Measurements from ENCODE around the gene CNR2. TPM values are rescaled to one million over a fixed set of nuclear protein-coding genes. Genes with fewer than 3 reads are reported as not detected.
"Not testable (repeated sequence)": the region's sequence is repeated elsewhere in the genome, so short reads cannot be mapped to it uniquely, and the experiment has no call there.

CNR2 gene
- total and polyA plus RNA-seq, 8 donors = 0.05 to 0.27 (median 0.13) TPM

DNA sequence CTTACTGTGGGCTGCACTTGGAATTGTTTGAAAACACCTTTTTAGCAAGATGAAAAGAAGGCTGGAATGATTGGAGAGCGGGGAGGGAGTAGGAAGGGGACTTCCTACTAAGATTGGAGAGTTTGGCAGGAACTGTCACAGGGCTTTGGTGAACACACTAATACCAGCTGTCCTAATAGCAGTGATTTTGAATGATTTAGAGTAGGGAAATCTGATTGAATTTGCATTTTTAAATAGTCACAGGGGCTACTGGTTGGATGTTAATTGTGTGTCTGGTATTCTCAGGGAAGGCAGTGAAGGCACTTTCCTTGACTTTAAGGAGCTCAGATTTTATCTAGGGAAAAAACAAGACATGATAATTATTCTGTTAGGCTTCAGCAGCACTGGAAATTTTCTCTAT lies 85.4 kb downstream of the CNR2 start:
- DNase-seq = no peak
- Histone ChIP-seq H3K27ac (no peak overlapping the region), H3K36me3 (no peaks in the 10 kb centered on the region), H3K4me1 (peaks cover 5 to 14% of the 10 kb centered on the region in 2 donors), H3K4me3 (no peak overlapping the region), H3K27me3 (no peaks in the 10 kb centered on the region), H3K9me3 (no peaks in the 10 kb centered on the region)
- ATAC-seq = no peak
- intact Hi-C loops (cut with DNase I) = no loop called here
- TF ChIP-seq, protein P1, sequence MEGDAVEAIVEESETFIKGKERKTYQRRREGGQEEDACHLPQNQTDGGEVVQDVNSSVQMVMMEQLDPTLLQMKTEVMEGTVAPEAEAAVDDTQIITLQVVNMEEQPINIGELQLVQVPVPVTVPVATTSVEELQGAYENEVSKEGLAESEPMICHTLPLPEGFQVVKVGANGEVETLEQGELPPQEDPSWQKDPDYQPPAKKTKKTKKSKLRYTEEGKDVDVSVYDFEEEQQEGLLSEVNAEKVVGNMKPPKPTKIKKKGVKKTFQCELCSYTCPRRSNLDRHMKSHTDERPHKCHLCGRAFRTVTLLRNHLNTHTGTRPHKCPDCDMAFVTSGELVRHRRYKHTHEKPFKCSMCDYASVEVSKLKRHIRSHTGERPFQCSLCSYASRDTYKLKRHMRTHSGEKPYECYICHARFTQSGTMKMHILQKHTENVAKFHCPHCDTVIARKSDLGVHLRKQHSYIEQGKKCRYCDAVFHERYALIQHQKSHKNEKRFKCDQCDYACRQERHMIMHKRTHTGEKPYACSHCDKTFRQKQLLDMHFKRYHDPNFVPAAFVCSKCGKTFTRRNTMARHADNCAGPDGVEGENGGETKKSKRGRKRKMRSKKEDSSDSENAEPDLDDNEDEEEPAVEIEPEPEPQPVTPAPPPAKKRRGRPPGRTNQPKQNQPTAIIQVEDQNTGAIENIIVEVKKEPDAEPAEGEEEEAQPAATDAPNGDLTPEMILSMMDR (IDR thresholded peaks at IDR 0.05) = no peak

DNA sequence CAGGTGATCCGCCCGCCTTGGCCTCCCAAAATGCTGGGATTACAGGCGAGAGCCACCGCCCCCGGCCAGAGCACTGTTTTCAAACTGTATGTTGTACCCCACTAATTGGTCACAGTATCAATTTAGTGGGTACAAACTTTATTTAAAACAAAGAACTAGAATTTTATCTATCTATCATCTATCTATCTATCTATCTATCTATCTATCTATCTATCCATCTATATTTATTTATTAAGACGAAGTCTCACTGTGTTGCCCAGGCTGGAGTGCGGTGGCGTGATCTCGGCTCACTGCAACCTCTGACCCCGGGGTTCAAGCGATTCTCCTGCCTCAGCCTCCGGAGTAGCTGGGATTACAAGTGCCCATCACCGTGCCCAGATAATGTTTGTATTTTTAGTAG lies 86.6 kb downstream of the CNR2 start:
- peaks cover 5 to 14% of the 10 kb centered on the region in 2 donors for H3K4me1 ChIP-seq
- intact Hi-C loops (cut with DNase I); H3K27ac ChIP-seq; ATAC-seq; DNase-seq; H3K9me3 ChIP-seq; H3K27me3 ChIP-seq; H3K4me3 ChIP-seq; H3K36me3 ChIP-seq: not testable (repeated sequence)

DNA sequence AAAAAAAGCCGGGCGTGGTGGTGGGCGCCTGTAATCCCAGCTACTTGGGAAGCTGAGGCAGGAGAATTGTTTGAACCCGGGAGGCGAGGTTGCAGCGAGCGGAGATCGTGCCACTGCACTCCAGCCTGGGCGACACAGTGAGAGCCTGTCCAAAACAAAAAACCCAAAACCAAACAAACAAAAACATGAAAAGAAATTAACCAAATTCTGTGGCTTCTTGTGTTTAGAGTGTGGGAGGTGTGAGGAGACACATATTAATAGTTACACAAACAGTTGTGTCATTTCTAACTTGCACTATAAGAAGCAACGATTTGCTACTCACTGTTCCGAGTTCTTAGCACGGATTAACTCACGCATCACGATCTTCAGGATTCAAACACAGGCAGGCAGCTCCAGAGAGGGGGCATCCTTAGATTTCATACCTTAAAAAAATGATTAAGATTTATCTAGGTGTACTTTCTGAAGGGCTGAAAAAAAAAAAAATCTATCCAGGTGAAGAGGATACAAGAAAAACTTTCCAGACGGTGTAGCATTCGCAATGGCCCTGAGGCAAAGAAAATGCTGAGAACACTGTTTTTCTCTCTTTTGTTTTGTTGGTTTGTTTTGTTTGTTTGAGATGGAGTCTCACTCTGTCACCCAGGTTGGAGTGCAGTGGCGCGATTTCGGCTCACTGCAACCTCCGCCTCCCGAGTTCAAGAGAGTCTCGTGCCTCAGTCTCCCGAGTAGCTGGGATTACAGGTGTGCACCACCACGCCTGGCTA lies 87.2 kb downstream of the CNR2 start:
- Histone ChIP-seq H3K4me3 (peak overlapping the region; percentile 77 to 95), H3K27ac (peak overlapping the region; percentile 92 to 93), H3K9me3 (no peaks in the 10 kb centered on the region), H3K36me3 (no peaks in the 10 kb centered on the region), H3K27me3 (no peaks in the 10 kb centered on the region), H3K4me1 (peaks cover 5 to 14% of the 10 kb centered on the region in 2 donors)
- DNase-seq = no peak
- intact Hi-C loops (cut with DNase I) = no loop called here
- TF ChIP-seq, protein P1 (IDR thresholded peaks at IDR 0.05) = no peak
- no peak for ATAC-seq

DNA sequence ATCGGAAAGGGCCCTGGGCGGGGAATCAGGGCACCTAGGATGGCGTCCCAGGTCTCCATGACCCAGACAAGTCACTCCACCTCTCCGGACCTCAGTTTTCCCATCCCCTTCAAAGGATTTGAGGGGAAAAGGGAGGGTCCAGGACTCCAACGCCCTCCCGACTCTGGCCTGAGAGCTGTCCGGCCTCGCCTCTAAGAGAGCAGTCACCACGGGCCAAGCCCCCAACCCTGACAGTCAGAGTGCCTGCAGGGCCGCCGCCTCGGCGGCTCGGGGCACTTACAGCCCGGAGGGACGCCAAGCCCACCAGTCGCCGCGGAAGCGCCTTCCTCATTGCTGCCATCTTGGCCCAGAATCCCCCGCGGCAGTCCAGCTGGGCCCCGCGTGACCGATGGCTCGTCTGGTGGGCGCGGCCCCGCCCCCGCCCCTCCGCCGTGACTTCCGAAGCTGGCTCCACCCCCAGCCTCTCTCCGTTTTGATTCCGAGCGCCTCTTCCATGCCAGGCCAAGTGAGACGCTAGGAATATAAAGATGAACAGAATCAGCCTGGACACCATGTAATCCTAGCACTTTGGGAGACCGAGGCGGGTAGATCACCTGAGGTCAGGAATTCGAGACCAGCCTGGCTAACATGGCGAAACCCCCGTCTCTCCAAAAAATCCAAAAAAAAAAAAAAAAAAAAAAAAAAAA lies 87.9 kb downstream of the CNR2 start, which contains the start of gene HMGCL:
TSS of gene HMGCL (minus strand) at position 354 of the 686 bp plus-strand sequence. CDS start at position 340, 14 bp downstream.
- DNase-seq = peak; percentile 88 to 96 (median 94)
- peak within 1 kb of the TSS; percentile 92 to 93 for H3K27ac ChIP-seq
- intact Hi-C loops (cut with DNase I) = no loop called here
- no peaks in the 10 kb centered on the region for H3K27me3 ChIP-seq
- H3K36me3 ChIP-seq = no peaks in the 10 kb centered on the region
- H3K4me1 ChIP-seq = peaks cover 5 to 14% of the 10 kb centered on the region in 2 donors
- H3K9me3 ChIP-seq = no peaks in the 10 kb centered on the region
- TF ChIP-seq, protein P1 (IDR thresholded peaks at IDR 0.05) = no peak
- peak within 1 kb of the TSS; percentile 77 to 95 for H3K4me3 ChIP-seq
- ATAC-seq = peak; percentile 100

DNA sequence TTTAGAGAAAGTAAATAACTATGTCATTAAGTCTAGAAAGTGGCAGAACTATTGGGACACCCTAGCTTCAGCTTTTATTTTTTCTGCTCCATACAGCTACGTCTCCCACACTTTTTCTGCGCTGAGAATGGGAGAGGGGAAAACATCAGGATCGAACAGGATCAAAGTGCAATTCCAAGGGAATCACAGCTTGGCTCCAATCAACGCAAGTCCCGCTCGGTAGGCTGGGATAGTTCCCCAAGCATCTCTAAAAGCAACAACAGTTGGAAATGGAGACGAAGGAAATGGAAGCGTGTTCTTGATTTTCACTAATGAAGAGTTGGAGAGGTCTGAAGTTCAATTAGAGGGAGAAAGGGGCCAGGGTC lies 88.5 kb downstream of the CNR2 start:
- Histone ChIP-seq H3K27ac (peak overlapping the region; percentile 92 to 93), H3K9me3 (no peaks in the 10 kb centered on the region), H3K4me3 (peak overlapping the region; percentile 77 to 95), H3K27me3 (no peaks in the 10 kb centered on the region), H3K36me3 (no peaks in the 10 kb centered on the region), H3K4me1 (peaks cover 5 to 14% of the 10 kb centered on the region in 2 donors)
- DNase-seq (no peak), ATAC-seq (no peak)
- TF ChIP-seq, protein P1 (IDR thresholded peaks at IDR 0.05) = no peak
- intact Hi-C loops (cut with DNase I) = no loop called here
